ENCODE measurements around the gene COPA.

Gene COPA

GRCh38 chr1:160261893-160262794 lies 80.9 kb downstream of the COPA start, which contains the start of gene DCAF8:
Gene DCAF8 (minus strand): TSS chr1:160262549. CDS start chr1:160244008, 18,541 bp downstream.
- H3K9ac ChIP-seq (ENCODE audit: low read depth, low read length, poor library complexity, severe bottlenecking) = peak within 1 kb of the TSS; percentile 98
- H3K4me3 ChIP-seq (ENCODE audit: low read length, poor library complexity, severe bottlenecking) = peak within 1 kb of the TSS; percentile 87
- TF ChIP-seq EZH2phosphoT487 (IDR thresholded peaks at IDR 0.05; ENCODE audit: borderline replicate concordance) (no peak), CTCF (conservative IDR thresholded peaks at IDR 0.05; ENCODE audit: low read length) (no peak)
- H3K27me3 ChIP-seq (ENCODE audit: insufficient read depth, low read length, poor library complexity, severe bottlenecking) = no peaks in the 10 kb centered on the region
- peaks cover 50% of the 10 kb centered on the region for H3K79me2 ChIP-seq (ENCODE audit: insufficient read depth, low read length)
- H3K4me2 ChIP-seq (ENCODE audit: low read depth, low read length, poor library complexity, severe bottlenecking) = peak within 1 kb of the TSS; percentile 88
- H4K20me1 ChIP-seq (ENCODE audit: insufficient read depth, low read length, poor library complexity, severe bottlenecking) = peaks cover 31% of the 10 kb centered on the region
- H3K36me3 ChIP-seq (ENCODE audit: insufficient read depth, low read length) = no peaks in the 10 kb centered on the region
- no peaks in the 10 kb centered on the region for H3F3A ChIP-seq (ENCODE audit: low read depth)
- H2AFZ ChIP-seq (ENCODE audit: low read length) = peak within 1 kb of the TSS; percentile 95
- no peaks in the 10 kb centered on the region for H3K9me3 ChIP-seq (ENCODE audit: insufficient read depth, low read depth, low read length)
- peaks cover 44% of the 10 kb centered on the region for H3K4me1 ChIP-seq (ENCODE audit: insufficient read depth, low read length, poor library complexity, severe bottlenecking)
- H3K9me2 ChIP-seq (replicated peaks; ENCODE audit: low read depth, low read length) = no peaks in the 10 kb centered on the region

- TF ChIP-seq CTCF (conservative IDR thresholded peaks at IDR 0.05; ENCODE audit: low read length) (no peak), EZH2phosphoT487 (IDR thresholded peaks at IDR 0.05; ENCODE audit: borderline replicate concordance) (no peak)
- Histone ChIP-seq H3K9me3 (ENCODE audit: insufficient read depth, low read depth, low read length) (no peaks in the 10 kb centered on the region), H3K4me2 (ENCODE audit: low read depth, low read length, poor library complexity, severe bottlenecking) (peak overlapping the region; percentile 88), H3K79me2 (ENCODE audit: insufficient read depth, low read length) (peaks cover 54% of the 10 kb centered on the region), H3K9ac (ENCODE audit: low read depth, low read length, poor library complexity, severe bottlenecking) (peak overlapping the region; percentile 98), H3K9me2 (replicated peaks; ENCODE audit: low read depth, low read length) (no peaks in the 10 kb centered on the region), H3K36me3 (ENCODE audit: insufficient read depth, low read length) (no peaks in the 10 kb centered on the region), H3K27me3 (ENCODE audit: insufficient read depth, low read length, poor library complexity, severe bottlenecking) (no peaks in the 10 kb centered on the region), H3K4me1 (ENCODE audit: insufficient read depth, low read length, poor library complexity, severe bottlenecking) (peaks cover 48% of the 10 kb centered on the region), H2AFZ (ENCODE audit: low read length) (peak overlapping the region; percentile 86), H3F3A (ENCODE audit: low read depth) (no peaks in the 10 kb centered on the region), H4K20me1 (ENCODE audit: insufficient read depth, low read length, poor library complexity, severe bottlenecking) (peaks cover 36% of the 10 kb centered on the region), H3K4me3 (ENCODE audit: low read length, poor library complexity, severe bottlenecking) (peak overlapping the region; percentile 87)
Measured at GRCh38 chr1:160261556-160261892, 81.5 kb downstream of the COPA start.

- no peak for TF ChIP-seq EZH2phosphoT487 (IDR thresholded peaks at IDR 0.05; ENCODE audit: borderline replicate concordance)
- TF ChIP-seq CTCF (conservative IDR thresholded peaks at IDR 0.05; ENCODE audit: low read length) = no peak
- no peaks in the 10 kb centered on the region for H3K9me3 ChIP-seq (ENCODE audit: insufficient read depth, low read depth, low read length)
- H3K27me3 ChIP-seq (ENCODE audit: insufficient read depth, low read length, poor library complexity, severe bottlenecking) = no peaks in the 10 kb centered on the region
- peaks cover 38% of the 10 kb centered on the region for H4K20me1 ChIP-seq (ENCODE audit: insufficient read depth, low read length, poor library complexity, severe bottlenecking)
- peaks cover 49% of the 10 kb centered on the region for H3K4me1 ChIP-seq (ENCODE audit: insufficient read depth, low read length, poor library complexity, severe bottlenecking)
- H2AFZ ChIP-seq (ENCODE audit: low read length) = no peak overlapping the region
- H3K36me3 ChIP-seq (ENCODE audit: insufficient read depth, low read length) = no peaks in the 10 kb centered on the region
- peak overlapping the region; percentile 87 for H3K4me3 ChIP-seq (ENCODE audit: low read length, poor library complexity, severe bottlenecking)
- H3K4me2 ChIP-seq (ENCODE audit: low read depth, low read length, poor library complexity, severe bottlenecking) = peak overlapping the region; percentile 88
- no peaks in the 10 kb centered on the region for H3K9me2 ChIP-seq (replicated peaks; ENCODE audit: low read depth, low read length)
- H3K79me2 ChIP-seq (ENCODE audit: insufficient read depth, low read length) = peaks cover 61% of the 10 kb centered on the region
- no peaks in the 10 kb centered on the region for H3F3A ChIP-seq (ENCODE audit: low read depth)
- peak overlapping the region; percentile 98 for H3K9ac ChIP-seq (ENCODE audit: low read depth, low read length, poor library complexity, severe bottlenecking)
Measured at GRCh38 chr1:160260406-160261382, 82.4 kb downstream of the COPA start.
